Measurements from ENCODE around the gene PARVB.

DNA sequence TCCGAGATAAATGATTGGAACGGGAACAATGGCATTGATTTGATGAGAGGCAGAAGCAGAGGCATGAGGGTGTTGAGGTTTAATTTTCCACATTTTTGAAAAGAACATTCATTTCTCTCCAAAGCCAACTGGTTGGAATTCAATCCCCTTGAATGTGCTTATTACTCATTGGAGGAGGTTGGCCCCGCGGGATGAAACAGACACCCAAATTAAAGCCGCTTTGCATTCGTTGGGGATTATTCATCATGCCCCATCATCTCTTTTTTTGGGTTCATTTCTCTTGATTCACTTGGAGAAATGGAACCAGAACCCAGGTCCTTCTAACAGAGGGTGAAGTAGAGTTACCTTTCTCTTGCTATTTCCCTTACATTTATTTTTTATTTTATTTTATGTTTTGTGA, 109.1 kb downstream of the PARVB start:
- TF ChIP-seq GATAD2A (IDR thresholded peaks at IDR 0.05) (no peak), ZNF77 (CRISPR knock-in tag; IDR thresholded peaks at IDR 0.05) (no peak), ZNF140 (CRISPR knock-in tag; IDR thresholded peaks at IDR 0.05) (no peak), MYC (IDR thresholded peaks at IDR 0.05; ENCODE audit: low read depth, low read length) (no peak), MYC (CRISPR knock-in tag; IDR thresholded peaks at IDR 0.05; ENCODE audit: borderline replicate concordance, low read depth) (no peak), TCFL5 (CRISPR knock-in tag; conservative IDR thresholded peaks at IDR 0.05) (no peak), UBTF (IDR thresholded peaks at IDR 0.05; ENCODE audit: borderline replicate concordance in 1 of 2, low read depth in 2 of 2, low read length in 2 of 2) (no peak), POLR2A (conservative IDR thresholded peaks at IDR 0.05) (no peak), POLR2AphosphoS2 (IDR thresholded peaks at IDR 0.05; ENCODE audit: low read length) (no peak), HDGF (IDR thresholded peaks at IDR 0.05) (no peak), FOXK1 (CRISPR knock-in tag; IDR thresholded peaks at IDR 0.05; ENCODE audit: borderline replicate concordance) (no peak)
- TF ChIP-seq, protein P1, sequence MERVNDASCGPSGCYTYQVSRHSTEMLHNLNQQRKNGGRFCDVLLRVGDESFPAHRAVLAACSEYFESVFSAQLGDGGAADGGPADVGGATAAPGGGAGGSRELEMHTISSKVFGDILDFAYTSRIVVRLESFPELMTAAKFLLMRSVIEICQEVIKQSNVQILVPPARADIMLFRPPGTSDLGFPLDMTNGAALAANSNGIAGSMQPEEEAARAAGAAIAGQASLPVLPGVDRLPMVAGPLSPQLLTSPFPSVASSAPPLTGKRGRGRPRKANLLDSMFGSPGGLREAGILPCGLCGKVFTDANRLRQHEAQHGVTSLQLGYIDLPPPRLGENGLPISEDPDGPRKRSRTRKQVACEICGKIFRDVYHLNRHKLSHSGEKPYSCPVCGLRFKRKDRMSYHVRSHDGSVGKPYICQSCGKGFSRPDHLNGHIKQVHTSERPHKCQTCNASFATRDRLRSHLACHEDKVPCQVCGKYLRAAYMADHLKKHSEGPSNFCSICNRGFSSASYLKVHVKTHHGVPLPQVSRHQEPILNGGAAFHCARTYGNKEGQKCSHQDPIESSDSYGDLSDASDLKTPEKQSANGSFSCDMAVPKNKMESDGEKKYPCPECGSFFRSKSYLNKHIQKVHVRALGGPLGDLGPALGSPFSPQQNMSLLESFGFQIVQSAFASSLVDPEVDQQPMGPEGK (CRISPR knock-in tag; IDR thresholded peaks at IDR 0.05; ENCODE audit: borderline replicate concordance): no peak
